Stimulated activated CD8-positive, alpha-beta memory T cell treated with anti-CD3 and anti-CD28 coated beads, Interleukin-15, amount 100 ng/mL, for 24 hours (primary cell): ENCODE data around the gene MCCD1.

Experiments
- DNase-seq: peaks from one replicate; pipeline ENCODE4 v3.0.0-alpha.2; 2020; ENCODE audit warnings: low read depth

Gene MCCD1

DNA sequence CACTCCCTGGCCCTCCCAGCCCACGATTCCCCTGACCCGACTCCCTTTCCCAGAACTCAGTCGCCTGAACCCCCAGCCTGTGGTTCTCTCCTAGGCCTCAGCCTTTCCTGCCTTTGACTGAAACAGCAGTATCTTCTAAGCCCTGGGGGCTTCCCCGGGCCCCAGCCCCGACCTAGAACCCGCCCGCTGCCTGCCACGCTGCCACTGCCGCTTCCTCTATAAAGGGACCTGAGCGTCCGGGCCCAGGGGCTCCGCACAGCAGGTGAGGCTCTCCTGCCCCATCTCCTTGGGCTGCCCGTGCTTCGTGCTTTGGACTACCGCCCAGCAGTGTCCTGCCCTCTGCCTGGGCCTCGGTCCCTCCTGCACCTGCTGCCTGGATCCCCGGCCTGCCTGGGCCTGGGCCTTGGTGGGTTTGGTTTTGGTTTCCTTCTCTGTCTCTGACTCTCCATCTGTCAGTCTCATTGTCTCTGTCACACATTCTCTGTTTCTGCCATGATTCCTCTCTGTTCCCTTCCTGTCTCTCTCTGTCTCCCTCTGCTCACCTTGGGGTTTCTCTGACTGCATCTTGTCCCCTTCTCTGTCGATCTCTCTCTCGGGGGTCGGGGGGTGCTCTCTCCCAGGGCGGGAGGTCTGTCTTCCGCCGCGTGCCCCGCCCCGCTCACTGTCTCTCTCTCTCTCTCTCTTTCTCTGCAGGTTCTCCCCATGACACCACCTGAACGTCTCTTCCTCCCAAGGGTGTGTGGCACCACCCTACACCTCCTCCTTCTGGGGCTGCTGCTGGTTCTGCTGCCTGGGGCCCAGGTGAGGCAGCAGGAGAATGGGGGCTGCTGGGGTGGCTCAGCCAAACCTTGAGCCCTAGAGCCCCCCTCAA, 43.5 kb downstream of the MCCD1 start, which contains the start of gene LTA:
Gene LTA, plus strand, starts transcription at position 249 of the 871 bp plus-strand sequence. Its CDS starts 454 bp downstream, at position 703.
- no peak for DNase-seq

DNA sequence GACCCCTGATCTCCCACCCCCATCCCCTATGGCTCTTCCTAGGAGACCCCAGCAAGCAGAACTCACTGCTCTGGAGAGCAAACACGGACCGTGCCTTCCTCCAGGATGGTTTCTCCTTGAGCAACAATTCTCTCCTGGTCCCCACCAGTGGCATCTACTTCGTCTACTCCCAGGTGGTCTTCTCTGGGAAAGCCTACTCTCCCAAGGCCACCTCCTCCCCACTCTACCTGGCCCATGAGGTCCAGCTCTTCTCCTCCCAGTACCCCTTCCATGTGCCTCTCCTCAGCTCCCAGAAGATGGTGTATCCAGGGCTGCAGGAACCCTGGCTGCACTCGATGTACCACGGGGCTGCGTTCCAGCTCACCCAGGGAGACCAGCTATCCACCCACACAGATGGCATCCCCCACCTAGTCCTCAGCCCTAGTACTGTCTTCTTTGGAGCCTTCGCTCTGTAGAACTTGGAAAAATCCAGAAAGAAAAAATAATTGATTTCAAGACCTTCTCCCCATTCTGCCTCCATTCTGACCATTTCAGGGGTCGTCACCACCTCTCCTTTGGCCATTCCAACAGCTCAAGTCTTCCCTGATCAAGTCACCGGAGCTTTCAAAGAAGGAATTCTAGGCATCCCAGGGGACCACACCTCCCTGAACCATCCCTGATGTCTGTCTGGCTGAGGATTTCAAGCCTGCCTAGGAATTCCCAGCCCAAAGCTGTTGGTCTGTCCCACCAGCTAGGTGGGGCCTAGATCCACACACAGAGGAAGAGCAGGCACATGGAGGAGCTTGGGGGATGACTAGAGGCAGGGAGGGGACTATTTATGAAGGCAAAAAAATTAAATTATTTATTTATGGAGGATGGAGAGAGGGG, 44.7 kb downstream of the MCCD1 start:
- DNase-seq = no peak

DNA sequence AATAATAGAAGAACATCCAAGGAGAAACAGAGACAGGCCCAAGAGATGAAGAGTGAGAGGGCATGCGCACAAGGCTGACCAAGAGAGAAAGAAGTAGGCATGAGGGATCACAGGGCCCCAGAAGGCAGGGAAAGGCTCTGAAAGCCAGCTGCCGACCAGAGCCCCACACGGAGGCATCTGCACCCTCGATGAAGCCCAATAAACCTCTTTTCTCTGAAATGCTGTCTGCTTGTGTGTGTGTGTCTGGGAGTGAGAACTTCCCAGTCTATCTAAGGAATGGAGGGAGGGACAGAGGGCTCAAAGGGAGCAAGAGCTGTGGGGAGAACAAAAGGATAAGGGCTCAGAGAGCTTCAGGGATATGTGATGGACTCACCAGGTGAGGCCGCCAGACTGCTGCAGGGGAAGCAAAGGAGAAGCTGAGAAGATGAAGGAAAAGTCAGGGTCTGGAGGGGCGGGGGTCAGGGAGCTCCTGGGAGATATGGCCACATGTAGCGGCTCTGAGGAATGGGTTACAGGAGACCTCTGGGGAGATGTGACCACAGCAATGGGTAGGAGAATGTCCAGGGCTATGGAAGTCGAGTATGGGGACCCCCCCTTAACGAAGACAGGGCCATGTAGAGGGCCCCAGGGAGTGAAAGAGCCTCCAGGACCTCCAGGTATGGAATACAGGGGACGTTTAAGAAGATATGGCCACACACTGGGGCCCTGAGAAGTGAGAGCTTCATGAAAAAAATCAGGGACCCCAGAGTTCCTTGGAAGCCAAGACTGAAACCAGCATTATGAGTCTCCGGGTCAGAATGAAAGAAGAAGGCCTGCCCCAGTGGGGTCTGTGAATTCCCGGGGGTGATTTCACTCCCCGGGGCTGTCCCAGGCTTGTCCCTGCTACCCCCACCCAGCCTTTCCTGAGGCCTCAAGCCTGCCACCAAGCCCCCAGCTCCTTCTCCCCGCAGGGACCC, 45.6 kb downstream of the MCCD1 start:
- DNase-seq = no peak

DNA sequence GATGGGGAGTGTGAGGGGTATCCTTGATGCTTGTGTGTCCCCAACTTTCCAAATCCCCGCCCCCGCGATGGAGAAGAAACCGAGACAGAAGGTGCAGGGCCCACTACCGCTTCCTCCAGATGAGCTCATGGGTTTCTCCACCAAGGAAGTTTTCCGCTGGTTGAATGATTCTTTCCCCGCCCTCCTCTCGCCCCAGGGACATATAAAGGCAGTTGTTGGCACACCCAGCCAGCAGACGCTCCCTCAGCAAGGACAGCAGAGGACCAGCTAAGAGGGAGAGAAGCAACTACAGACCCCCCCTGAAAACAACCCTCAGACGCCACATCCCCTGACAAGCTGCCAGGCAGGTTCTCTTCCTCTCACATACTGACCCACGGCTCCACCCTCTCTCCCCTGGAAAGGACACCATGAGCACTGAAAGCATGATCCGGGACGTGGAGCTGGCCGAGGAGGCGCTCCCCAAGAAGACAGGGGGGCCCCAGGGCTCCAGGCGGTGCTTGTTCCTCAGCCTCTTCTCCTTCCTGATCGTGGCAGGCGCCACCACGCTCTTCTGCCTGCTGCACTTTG, 46.7 kb downstream of the MCCD1 start, which contains the start of gene TNF:
Gene TNF, plus strand, starts transcription at position 231 of the 567 bp plus-strand sequence. Its CDS starts 177 bp downstream, at position 408.
- no peak for DNase-seq

DNA sequence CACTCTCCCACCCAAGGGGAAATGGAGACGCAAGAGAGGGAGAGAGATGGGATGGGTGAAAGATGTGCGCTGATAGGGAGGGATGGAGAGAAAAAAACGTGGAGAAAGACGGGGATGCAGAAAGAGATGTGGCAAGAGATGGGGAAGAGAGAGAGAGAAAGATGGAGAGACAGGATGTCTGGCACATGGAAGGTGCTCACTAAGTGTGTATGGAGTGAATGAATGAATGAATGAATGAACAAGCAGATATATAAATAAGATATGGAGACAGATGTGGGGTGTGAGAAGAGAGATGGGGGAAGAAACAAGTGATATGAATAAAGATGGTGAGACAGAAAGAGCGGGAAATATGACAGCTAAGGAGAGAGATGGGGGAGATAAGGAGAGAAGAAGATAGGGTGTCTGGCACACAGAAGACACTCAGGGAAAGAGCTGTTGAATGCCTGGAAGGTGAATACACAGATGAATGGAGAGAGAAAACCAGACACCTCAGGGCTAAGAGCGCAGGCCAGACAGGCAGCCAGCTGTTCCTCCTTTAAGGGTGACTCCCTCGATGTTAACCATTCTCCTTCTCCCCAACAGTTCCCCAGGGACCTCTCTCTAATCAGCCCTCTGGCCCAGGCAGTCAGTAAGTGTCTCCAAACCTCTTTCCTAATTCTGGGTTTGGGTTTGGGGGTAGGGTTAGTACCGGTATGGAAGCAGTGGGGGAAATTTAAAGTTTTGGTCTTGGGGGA, 47.4 kb downstream of the MCCD1 start:
- no peak for DNase-seq

DNA sequence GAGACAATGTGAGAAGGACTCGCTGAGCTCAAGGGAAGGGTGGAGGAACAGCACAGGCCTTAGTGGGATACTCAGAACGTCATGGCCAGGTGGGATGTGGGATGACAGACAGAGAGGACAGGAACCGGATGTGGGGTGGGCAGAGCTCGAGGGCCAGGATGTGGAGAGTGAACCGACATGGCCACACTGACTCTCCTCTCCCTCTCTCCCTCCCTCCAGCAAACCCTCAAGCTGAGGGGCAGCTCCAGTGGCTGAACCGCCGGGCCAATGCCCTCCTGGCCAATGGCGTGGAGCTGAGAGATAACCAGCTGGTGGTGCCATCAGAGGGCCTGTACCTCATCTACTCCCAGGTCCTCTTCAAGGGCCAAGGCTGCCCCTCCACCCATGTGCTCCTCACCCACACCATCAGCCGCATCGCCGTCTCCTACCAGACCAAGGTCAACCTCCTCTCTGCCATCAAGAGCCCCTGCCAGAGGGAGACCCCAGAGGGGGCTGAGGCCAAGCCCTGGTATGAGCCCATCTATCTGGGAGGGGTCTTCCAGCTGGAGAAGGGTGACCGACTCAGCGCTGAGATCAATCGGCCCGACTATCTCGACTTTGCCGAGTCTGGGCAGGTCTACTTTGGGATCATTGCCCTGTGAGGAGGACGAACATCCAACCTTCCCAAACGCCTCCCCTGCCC, 48.3 kb downstream of the MCCD1 start:
- no peak for DNase-seq

DNA sequence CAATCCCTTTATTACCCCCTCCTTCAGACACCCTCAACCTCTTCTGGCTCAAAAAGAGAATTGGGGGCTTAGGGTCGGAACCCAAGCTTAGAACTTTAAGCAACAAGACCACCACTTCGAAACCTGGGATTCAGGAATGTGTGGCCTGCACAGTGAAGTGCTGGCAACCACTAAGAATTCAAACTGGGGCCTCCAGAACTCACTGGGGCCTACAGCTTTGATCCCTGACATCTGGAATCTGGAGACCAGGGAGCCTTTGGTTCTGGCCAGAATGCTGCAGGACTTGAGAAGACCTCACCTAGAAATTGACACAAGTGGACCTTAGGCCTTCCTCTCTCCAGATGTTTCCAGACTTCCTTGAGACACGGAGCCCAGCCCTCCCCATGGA, 48.8 kb downstream of the MCCD1 start:
- DNase-seq = no peak

DNA sequence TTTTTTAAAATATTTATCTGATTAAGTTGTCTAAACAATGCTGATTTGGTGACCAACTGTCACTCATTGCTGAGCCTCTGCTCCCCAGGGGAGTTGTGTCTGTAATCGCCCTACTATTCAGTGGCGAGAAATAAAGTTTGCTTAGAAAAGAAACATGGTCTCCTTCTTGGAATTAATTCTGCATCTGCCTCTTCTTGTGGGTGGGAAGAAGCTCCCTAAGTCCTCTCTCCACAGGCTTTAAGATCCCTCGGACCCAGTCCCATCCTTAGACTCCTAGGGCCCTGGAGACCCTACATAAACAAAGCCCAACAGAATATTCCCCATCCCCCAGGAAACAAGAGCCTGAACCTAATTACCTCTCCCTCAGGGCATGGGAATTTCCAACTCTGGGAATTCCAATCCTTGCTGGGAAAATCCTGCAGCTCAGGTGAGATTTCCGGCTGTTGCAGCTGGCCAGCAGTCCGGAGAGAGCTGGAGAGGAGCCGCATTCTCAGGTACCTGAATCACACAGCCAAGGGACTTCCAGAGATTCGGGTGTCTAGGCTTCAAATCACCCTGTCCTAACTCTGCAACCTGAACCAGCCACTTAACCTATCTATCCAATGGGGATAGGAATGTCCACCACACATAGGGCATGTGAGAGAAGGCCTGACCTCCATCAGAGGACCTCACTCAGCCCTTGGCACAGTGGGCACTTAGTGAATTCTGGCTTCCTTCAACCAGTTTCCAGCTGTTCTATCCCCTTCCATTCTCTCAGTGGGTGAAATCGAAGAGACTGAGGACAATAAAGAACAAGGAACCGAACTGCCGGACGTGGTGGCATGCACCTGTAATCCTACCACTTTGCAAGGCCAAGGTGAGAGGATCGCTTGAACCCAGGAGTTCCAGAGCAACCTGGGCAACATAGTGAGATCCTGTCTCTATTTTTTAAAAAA, 49.7 kb downstream of the MCCD1 start:
- no peak for DNase-seq

DNA sequence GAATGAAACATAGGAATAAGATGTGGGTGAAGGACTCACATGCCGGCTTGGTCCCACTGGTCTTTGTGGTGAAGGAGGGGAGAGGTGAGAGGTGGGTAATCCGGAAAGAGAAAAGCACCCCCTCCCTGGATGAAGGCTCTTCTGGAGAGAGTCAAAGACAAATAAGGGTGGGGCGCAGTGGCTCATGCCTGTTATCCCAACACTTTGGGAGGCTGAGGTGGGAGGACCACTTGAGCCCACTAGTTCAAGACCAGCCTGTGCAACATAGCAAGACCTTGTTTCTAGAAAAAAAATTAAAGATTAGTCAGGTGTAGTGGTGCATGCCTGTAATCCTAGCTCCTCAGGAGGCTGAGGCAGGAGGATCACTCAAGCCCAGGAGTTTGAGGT, 50.4 kb downstream of the MCCD1 start:
- no peak for DNase-seq
